MCF 10A (cell line): ENCODE data around the gene ISM2. TPM values are rescaled to one million over a fixed set of nuclear protein-coding genes. Genes with fewer than 3 reads are reported as not detected.

Source experiments
- BruUV-seq: library from RNA; stranded (reverse); fragments of 400-500 nt; replicated peaks from 2 replicates; lab custom pipeline; 2021; lab: Mats Ljungman, UMichigan
- CTCF ChIA-PET: fragments of 300-600 bp; sonication (Branson Sonifier 250); formaldehyde crosslinking; extraction: SDS; loops from one replicate; lab custom pipeline; 2021; ENCODE audit warnings: antibody characterized with exemption, inconsistent platforms; lab: Yijun Ruan, JAX
- POLR2A ChIA-PET: fragments of 300-600, 350-650 bp; sonication (Branson Sonifier 250); formaldehyde crosslinking; extraction: SDS; loops from one replicate; lab custom pipeline; 2020; ENCODE audit warnings: antibody characterized with exemption, inconsistent platforms; lab: Yijun Ruan, JAX
- DNase-seq: peaks from one replicate; pipeline ENCODE4 v3.0.0-alpha.2; 2018; ENCODE audit not compliant: unreplicated experiment
- H3K27ac Mint-ChIP-seq: one replicate; pipeline ENCODE4 v1.8.0; 2022; ENCODE audit warnings: mild to moderate bottlenecking, low read depth, mixed read lengths; ENCODE audit not compliant: unreplicated experiment
- H3K27me3 Mint-ChIP-seq: one replicate; pipeline ENCODE4 v1.8.0; 2022; ENCODE audit warnings: mixed read lengths; ENCODE audit not compliant: insufficient read depth, unreplicated experiment
- H3K36me3 Mint-ChIP-seq: one replicate; pipeline ENCODE4 v1.8.0; 2022; ENCODE audit warnings: mild to moderate bottlenecking, moderate library complexity, mixed read lengths; ENCODE audit not compliant: insufficient read depth, unreplicated experiment
- H3K4me1 Mint-ChIP-seq: one replicate; pipeline ENCODE4 v1.8.0; 2022; ENCODE audit warnings: mixed read lengths; ENCODE audit not compliant: insufficient read depth, unreplicated experiment
- H3K4me3 Mint-ChIP-seq: one replicate; pipeline ENCODE4 v1.8.0; 2022; ENCODE audit warnings: mild to moderate bottlenecking, moderate library complexity, mixed read lengths; ENCODE audit not compliant: unreplicated experiment
- H3K9me3 Mint-ChIP-seq: one replicate; pipeline ENCODE4 v1.8.0; 2022; ENCODE audit warnings: mixed read lengths; ENCODE audit not compliant: unreplicated experiment
- intact Hi-C: fragments of 100-400 bp; cut with micrococcal nuclease; formaldehyde crosslinking; loops from 2 replicates; pipeline ENCODE4 v1.14.1; 2022
- total RNA-seq: library from RNA; stranded (reverse); gene quantifications from 2 replicates; pipeline ENCODE4 v1.2.3, GENCODE V29; 2022
- TF ChIP-seq, protein P1 (sequence below): fragments of 200-600 bp; IDR thresholded peaks from one replicate; pipeline ENCODE4 v1.8.0; 2022; ENCODE audit warnings: antibody characterized with exemption, mild to moderate bottlenecking; ENCODE audit not compliant: unreplicated experiment

The ISM2 gene
- total RNA-seq, 1 experiment from 2014 or later, result not detected

GRCh38 chr14:77524536-77524935, 25.9 kb upstream of the ISM2 start:
- intact Hi-C loops, result no loop called here
- Mint-ChIP-seq H3K4me1 (no peaks in the 10 kb centered on the region), H3K27me3 (no peaks in the 10 kb centered on the region), H3K36me3 (peaks cover 12% of the 10 kb centered on the region), H3K9me3 (no peaks in the 10 kb centered on the region), H3K4me3 (no peak overlapping the region), H3K27ac (no peak overlapping the region)
- ChIA-PET POLR2A (interaction anchor here (0.6 kb wide), 2 partner anchors 8 to 12 kb away, joined by 3 read pairs; no protein-coding TSS in a partner anchor), CTCF (interaction anchor here (0.6 to 1.4 kb wide), 2 partner anchors 28 to 65 kb away, joined by 5 to 6 read pairs; no protein-coding TSS in a partner anchor)
- no peak for DNase-seq
- no TSS peak for BruUV-seq
- TF ChIP-seq, protein P1, sequence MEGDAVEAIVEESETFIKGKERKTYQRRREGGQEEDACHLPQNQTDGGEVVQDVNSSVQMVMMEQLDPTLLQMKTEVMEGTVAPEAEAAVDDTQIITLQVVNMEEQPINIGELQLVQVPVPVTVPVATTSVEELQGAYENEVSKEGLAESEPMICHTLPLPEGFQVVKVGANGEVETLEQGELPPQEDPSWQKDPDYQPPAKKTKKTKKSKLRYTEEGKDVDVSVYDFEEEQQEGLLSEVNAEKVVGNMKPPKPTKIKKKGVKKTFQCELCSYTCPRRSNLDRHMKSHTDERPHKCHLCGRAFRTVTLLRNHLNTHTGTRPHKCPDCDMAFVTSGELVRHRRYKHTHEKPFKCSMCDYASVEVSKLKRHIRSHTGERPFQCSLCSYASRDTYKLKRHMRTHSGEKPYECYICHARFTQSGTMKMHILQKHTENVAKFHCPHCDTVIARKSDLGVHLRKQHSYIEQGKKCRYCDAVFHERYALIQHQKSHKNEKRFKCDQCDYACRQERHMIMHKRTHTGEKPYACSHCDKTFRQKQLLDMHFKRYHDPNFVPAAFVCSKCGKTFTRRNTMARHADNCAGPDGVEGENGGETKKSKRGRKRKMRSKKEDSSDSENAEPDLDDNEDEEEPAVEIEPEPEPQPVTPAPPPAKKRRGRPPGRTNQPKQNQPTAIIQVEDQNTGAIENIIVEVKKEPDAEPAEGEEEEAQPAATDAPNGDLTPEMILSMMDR, result no peak

- no peak overlapping the region for H3K27ac Mint-ChIP-seq
These were observed 24.5 kb upstream of the ISM2 start for GRCh38 chr14:77523109-77523508.

GRCh38 chr14:77520555-77520954, 21.9 kb upstream of the ISM2 start:
- TF ChIP-seq, protein P1, result no peak
- no peaks in the 10 kb centered on the region for H3K4me1 Mint-ChIP-seq
- H3K27me3 Mint-ChIP-seq, result no peaks in the 10 kb centered on the region
- no peaks in the 10 kb centered on the region for H3K9me3 Mint-ChIP-seq
- no peak overlapping the region for H3K4me3 Mint-ChIP-seq
- peaks cover 40% of the 10 kb centered on the region for H3K36me3 Mint-ChIP-seq
- CTCF ChIA-PET, result interaction anchor here (1.7 kb wide), 1 partner anchor 31 kb away, joined by 5 read pairs; no protein-coding TSS in a partner anchor
- DNase-seq, result no peak
- BruUV-seq, result no TSS peak
- POLR2A ChIA-PET, result no interaction called here
- intact Hi-C loops, result no loop called here
- no peak overlapping the region for H3K27ac Mint-ChIP-seq

More at GRCh38 chr14:77523109-77523508, 24.5 kb upstream of the ISM2 start:
- intact Hi-C loops, result no loop called here
- H3K9me3 Mint-ChIP-seq, result no peaks in the 10 kb centered on the region
- POLR2A ChIA-PET, result interaction anchor here (0.8 kb wide), 1 partner anchor 64 kb away, joined by 3 read pairs; no protein-coding TSS in a partner anchor
- CTCF ChIA-PET, result interaction anchor here (0.9 kb wide), 1 partner anchor 15 kb away, joined by 4 read pairs; no protein-coding TSS in a partner anchor
- no peak for DNase-seq
- no peaks in the 10 kb centered on the region for H3K27me3 Mint-ChIP-seq
- H3K4me3 Mint-ChIP-seq, result no peak overlapping the region
- TF ChIP-seq, protein P1, result no peak
- BruUV-seq, result no TSS peak
- H3K4me1 Mint-ChIP-seq, result no peaks in the 10 kb centered on the region
- peaks cover 21% of the 10 kb centered on the region for H3K36me3 Mint-ChIP-seq

DNA sequence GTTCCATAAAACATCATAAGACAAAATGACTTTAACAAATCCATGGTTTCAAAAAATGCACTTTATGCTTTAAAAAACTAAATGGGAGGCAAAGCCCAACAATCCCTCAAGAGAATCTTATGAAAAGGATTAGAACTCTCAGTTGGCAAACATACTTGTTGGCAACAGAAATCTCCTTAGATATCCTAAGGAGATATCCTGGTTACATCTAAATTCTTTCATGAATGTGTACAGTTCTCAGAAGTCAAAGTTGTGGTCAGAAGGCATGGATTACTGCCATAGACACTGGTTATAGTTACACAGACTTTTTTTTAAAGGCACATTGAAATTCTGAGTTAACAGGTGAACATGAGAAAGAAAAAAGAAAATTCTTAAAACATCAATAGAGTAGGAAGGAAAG, 17.5 kb upstream of the ISM2 start:
- no peak for DNase-seq
- H3K36me3 Mint-ChIP-seq, result peaks cover 58% of the 10 kb centered on the region
- no TSS peak for BruUV-seq
- no peaks in the 10 kb centered on the region for H3K27me3 Mint-ChIP-seq
- H3K27ac Mint-ChIP-seq, result no peak overlapping the region
- ChIA-PET POLR2A (no interaction called here), CTCF (interaction anchor here (0.7 kb wide), 1 partner anchor 138 kb away, joined by 4 read pairs; no protein-coding TSS in a partner anchor)
- intact Hi-C loops, result no loop called here
- H3K4me1 Mint-ChIP-seq, result peaks cover 9% of the 10 kb centered on the region
- no peaks in the 10 kb centered on the region for H3K9me3 Mint-ChIP-seq
- TF ChIP-seq, protein P1, result no peak
- H3K4me3 Mint-ChIP-seq, result no peak overlapping the region
